AG09319 (cell line): ENCODE data around the gene EXOSC9.
"Not testable (repeated sequence)": the region's sequence is repeated elsewhere in the genome, so short reads cannot be mapped to it uniquely, and the experiment has no call there.

ENCODE experiments used
- DNase-seq: peaks from one replicate; pipeline ENCODE4 v3.0.0-alpha.2; 2010; ENCODE audit warnings: low read depth; ENCODE audit errors: extremely low read depth
- CTCF ChIP-seq: IDR thresholded peaks from 2 replicates; pipeline ENCODE4 v1.5.1; 2011; ENCODE audit warnings: low read depth, mild to moderate bottlenecking, inconsistent platforms, low read length, moderate library complexity

EXOSC9 gene

GRCh38 chr4:121800961-121801714, at the start of gene EXOSC9:
Gene EXOSC9, plus strand, starts transcription at chr4:121801323. Its CDS starts 102 bp downstream, at chr4:121801425.
- TF ChIP-seq CTCF = no peak
- peak; percentile 87 for DNase-seq

GRCh38 chr4:121752142-121752541, 49.0 kb upstream of the EXOSC9 start:
- not testable (repeated sequence) for DNase-seq

GRCh38 chr4:121758925-121759568, 42.1 kb upstream of the EXOSC9 start:
- DNase-seq = no peak
- TF ChIP-seq CTCF = no peak

- TF ChIP-seq CTCF = no peak
- no peak for DNase-seq
These were observed 40.9 kb upstream of the EXOSC9 start for GRCh38 chr4:121760205-121760604.

- DNase-seq = no peak
- TF ChIP-seq CTCF = no peak
These were observed 36.8 kb upstream of the EXOSC9 start for GRCh38 chr4:121764303-121764701.

GRCh38 chr4:121764702-121765367, 36.3 kb upstream of the EXOSC9 start, which contains the start of gene SMIM43:
Gene SMIM43, minus strand, starts transcription at chr4:121765164. Its CDS starts 59 bp downstream, at chr4:121765105.
- no peak for DNase-seq
- TF ChIP-seq CTCF = no peak

GRCh38 chr4:121765368-121765705, 35.8 kb upstream of the EXOSC9 start:
- TF ChIP-seq CTCF = no peak
- no peak for DNase-seq
